HG03103 (cell line): ENCODE data around the gene SLC10A7.
A peak's percentile ranks its signal among the peaks of the same experiment; 100 is the strongest.

Source experiments
- ATAC-seq: cut with Tn5 transposase; IDR thresholded peaks from one replicate; pipeline ENCODE4 v1.9.1; 2021; ENCODE audit warnings: low read depth; ENCODE audit not compliant: unreplicated experiment

SLC10A7 gene

DNA sequence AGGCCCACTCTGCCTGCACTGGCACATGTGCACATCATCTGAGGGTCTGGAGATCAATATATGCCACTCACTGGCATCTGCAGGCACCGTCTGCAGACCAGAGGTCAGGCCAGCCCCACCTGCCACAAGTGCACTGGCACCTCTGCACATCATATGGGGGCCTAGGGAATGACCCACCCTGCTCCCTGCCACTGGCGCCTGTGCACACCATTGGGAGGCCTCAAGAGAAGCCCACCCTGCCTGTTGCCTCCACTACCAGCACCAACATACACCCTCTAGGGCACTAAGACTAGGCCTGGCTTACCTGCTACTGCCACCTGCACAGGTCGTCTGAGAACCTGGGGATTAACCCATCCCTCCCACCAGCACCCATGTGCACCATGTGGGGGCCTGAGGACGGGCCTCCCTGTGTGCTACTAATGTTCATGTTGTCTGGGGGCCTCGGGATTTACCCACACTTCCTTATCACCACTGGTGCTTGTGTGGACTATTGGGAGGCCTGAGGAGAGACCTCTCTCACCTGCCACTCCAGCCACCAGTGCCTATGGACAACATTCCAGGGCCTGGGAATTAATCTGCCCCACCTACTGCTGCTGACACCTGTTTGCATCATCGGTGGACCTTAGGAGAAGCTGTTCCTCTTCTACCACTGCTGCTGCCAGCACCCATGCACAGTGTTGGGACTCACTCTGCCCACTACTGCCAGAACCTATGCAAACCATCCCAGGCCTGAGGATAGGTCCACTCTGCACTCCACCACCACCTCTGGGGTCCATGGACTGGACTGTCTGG, 193.7 kb downstream of the SLC10A7 start:
- no peak for ATAC-seq

DNA sequence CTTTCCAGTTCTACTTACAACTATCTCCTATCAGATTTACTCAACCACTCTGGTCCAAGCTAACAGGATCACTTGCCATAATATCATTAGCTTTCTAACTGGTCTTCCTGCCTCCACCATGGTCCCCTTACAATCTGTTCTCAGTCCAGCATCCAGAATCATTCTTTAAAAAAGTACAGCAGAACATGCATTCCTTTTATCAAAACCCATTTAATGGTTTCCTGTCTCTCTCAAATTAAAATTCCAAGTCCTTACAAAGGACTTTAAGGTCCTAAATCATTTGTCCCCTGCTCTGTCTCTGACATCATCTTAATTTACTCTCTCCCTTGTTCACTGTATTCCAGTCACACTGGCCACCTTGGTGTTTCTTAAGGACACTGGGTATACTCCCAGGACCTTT, 202.8 kb downstream of the SLC10A7 start:
- no peak for ATAC-seq

DNA sequence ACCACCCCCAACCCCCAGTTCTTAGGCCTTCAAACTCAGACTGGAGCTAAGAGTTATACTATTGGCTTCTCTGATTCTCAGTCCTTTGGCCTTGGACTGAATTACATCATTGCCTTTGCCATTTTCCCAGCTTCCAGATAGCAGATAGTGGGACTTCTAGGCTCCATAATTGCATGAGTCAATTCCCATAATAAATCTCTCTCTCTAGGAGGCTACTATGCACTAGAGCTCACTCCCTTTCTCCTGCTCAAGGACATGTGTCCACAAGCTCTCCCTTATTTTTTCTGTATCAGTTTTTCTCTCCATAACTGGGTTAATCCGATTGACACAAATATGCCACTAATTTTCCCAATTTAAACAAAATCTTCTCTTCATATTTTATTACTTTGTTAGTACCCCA, 204.0 kb downstream of the SLC10A7 start:
- ATAC-seq: no peak

DNA sequence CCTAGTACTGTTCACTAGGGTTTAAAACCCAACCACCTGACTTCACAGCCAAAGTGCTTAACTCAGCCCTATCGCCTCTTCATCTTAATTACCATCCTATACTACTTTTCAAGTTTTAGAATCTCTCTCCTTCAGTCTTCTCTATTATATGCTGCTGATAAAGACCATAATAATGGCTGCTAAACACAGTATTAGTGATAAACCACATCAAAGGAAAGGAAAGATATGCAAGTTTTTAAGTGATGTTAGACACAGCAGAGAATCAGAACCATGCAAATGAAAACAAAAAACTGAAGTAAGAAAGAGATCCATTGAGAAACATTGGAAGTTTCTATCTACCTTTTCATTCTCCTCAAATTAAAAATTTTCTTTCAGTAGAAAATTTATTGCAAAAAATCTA, 206.6 kb downstream of the SLC10A7 start:
- ATAC-seq: no peak

DNA sequence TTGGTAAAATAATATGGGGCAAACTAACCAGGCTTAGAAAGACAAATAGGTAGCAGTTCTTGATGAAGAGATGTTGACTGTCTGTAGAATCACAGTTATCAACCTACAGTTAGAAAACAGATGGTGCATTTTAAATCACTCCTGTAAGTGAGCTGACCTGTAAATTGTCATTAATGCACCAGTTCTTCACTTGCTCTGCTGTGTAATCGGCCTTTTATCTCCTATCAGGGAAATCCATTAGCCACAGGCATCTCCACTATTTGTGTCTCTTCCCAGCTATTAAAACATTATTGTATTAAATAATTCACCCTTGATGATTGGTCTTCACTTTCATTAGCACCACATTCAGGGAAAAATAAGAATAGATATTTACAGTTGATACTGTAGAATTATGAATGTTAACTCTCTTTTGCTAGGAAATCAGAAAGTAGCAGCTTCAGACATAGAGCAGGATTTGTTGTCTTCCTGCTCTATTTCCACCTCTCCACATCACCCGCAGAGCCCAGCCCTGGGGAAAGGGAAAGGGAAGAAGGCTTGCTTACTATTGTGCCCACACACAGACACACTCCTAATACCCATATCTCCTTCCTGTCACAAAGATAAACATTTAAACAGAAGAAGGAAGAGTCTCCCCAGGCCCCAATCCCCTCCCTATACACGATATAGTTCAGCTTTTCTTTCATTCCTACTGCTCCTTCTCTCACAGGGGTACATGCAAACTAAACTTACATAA, 210.3 kb downstream of the SLC10A7 start:
- no peak for ATAC-seq

DNA sequence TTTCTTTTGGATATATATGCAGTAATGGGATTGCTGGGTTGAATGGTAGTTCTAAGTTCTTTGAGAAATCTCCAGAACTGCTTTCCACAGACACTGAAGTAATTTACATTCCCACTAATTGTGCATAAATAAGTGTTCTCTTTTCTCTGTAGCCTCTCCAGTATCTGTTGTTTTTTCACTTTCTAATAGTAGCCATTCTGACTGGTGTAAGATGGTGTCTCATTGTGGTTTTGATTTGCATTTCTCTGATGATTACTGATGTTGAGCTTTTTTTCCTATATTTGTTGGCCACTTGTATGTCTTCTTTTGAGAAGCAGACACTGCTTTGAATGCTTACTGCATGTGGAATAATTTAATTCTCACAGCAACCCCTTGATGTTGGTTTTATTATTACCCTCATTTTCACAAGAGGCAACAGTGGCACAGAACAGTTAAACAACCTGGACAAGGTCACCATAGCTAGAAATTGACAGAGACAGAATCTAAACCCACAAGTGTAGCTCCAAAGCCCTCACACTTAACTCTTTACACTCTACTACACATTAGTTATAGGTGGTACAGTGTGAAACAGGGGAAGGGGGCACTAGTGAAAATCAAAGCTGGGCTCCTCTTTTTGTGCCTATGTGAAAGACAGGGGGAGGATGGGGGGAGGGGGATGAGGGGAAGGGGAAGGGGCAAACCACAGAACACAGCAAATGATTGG, 211.3 kb downstream of the SLC10A7 start:
- peak; percentile 79 for ATAC-seq

DNA sequence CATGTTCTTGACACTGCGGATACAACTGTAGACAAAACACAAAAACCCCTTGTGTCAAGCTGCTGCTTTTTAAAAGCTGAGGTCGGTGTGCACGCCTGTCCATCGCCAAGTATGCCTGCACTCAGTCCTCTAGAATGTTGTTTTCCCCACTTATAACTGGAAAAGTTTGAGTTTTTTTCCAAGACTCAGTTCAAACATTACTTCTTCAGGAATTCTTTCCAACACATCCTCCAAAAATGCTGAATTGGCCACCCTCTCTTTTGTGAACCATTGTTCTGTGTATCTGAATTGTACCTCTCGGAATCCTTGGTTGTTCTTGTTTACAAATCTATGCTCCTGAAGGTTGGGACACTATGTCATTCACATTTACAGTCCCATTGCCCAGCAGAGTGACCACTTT, 212.8 kb downstream of the SLC10A7 start:
- ATAC-seq: no peak

DNA sequence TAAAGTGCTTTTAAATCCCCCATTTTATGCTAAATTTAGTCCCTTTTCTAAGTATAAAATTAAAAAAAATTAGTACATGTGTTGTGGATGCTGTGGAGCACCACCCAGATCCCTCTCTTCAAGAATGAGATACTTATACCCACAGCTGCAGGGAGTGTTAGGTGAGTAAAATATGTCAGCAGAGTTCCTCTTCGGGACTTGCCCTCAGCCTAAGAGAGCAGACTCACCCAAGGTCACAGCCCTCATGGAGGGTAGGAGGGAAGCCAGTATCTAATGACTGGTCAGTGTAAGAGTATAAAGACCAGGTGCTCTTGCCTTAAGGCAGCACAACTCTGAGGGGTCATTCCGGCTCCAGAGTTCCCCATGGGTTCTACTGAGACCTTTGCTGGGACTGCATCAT, 218.9 kb downstream of the SLC10A7 start:
- no peak for ATAC-seq

DNA sequence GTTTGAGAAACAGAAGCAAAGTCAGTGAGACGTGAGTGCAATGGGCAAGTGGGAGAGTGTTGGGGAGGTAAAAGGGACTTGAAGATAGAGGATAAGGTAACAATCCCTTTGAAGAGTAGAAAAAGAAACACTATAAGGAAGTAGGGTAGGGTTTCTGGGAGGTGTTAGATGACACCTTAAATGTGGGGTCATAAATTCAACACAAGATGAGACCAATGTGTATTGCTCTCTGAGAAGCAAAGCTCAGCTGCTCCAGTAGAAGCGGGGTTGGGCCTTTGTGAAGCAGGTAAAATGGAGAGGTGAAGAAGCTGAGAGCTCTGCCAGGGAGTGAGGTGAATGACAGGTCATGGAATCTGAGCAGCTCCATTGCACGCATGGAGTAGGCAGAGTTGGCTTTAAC, 222.1 kb downstream of the SLC10A7 start:
- no peak for ATAC-seq

DNA sequence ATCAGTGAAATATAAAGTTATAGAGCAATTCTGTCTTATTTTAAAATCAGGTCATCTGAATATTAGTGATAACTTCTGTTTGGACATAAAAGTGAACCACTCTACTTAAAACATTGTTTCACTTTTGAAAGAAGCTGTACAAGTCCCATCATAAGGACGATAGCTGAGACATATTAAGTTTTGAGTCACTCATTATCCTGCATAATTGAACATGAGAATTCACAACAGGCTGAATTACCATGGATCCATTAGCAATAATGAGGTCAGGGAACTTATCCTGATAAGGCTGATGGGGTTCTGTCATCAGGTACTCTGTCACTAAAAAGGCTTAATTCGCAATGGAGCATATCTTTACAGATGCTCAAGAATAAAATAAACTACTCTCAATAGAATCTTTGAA, 227.0 kb downstream of the SLC10A7 start:
- ATAC-seq: no peak

DNA sequence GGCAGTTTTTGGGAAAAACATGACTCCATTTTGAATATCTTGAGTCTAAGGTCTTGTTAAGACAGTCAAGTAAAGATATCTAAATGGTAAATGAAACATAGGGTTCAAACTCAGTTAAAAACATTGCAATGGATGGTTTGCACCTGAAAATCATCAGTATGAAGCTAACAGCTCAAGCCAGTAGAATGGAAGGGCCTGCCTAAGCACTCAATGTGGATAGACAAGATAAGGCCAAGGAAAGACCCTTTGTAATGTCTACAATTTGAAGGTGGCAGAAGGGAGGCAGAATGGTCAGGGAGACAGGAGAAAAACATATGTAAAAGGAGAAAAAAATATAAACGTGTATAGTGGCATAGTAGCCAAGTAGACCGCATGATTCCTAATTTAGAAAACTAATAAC, 229.2 kb downstream of the SLC10A7 start:
- ATAC-seq: no peak

DNA sequence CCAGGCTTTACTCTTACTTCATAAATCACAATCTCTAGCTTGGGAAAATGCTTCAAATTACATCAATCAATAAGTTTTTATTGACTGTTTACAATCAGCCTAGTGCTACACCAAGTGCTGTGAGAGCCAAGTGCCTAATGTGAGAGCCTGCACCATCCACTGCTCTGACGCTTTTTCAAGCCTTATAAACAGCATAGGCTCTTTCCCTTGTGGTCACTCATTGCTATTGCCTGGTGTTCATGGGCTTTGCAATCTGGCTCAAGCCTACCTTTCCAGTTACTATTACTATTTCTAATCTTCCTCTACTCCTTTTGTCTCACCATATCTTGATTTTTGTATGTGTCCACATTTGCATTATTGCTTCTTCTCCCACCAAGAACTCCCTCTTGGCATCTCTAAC, 230.4 kb downstream of the SLC10A7 start:
- no peak for ATAC-seq

DNA sequence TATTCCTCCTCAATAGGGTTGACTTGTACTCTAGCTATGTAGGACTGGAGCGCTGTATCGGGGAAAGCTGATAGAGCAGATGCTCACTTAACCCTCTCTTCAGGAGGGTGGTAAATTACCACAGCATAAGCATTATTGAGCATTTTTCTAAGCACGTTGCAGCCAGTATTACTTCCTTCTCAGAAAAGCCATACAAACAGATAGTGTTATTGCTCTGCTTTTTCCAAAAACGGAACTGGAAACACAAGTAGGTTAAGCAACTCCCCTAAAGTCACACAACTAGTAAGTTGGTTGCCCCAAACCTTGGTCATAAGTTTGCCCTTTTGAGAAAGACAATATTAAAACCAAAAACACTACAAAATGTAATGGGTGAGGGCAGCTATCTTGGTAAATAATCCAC, 233.5 kb downstream of the SLC10A7 start:
- ATAC-seq: no peak

DNA sequence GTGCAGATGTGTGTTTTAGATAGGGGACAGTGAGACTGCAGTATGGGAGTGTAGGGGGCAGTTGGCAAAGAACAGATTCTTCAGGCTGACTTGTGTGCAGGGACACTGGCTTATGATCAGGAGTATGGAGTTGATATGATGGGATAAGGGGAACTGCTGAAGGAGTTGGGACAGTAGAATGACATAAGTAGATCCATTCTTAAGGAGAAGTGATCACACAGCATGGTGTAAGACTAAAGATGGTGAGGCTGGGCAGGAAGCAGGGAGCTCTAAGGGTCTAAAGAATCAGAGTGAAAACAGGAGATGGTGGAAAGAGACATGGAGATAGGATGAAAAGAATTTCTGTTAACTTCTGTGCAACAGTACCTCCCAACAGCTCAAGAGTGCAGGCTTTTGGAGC, 236.7 kb downstream of the SLC10A7 start:
- ATAC-seq: no peak

DNA sequence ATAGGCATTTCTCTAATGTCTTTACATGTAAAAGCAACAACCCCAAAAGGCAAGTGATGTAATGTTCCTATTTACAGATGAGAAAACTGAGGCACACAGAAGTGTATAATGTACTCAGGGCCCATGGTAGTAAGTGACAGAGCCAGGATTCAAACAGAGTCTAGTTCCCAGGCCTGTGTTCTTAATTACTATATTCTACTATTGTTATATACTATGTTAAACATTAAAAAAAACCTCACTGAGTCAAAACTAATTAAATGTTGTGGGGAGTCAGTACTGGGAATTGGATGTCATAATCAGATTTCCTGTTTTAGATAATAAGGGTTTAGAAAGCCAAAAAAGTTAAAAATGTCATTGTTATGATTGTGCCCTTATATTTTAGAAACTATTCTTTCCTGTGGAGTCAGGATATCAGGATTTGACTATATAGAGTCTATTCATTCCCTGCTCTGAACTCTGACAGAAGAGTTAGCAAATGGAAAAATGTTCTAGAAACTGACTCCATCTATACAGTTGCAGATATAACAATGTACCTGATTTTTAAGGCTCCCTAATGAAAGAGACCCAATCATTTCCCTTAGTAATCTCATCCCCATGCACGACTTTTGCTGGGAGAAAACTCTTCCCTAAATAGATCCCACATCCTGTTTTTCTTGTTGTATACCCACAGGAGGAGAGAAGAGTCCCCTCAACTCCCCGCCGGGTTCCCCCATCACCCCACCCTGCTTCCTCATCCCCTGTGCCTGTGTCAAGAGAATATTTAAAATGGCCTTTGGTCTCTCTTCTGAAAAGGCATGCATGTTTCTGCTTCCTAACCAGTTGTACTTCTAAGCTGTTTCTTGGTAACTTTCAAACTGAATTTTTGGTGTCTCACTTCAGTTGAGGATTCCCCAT, 237.7 kb downstream of the SLC10A7 start:
- no peak for ATAC-seq

DNA sequence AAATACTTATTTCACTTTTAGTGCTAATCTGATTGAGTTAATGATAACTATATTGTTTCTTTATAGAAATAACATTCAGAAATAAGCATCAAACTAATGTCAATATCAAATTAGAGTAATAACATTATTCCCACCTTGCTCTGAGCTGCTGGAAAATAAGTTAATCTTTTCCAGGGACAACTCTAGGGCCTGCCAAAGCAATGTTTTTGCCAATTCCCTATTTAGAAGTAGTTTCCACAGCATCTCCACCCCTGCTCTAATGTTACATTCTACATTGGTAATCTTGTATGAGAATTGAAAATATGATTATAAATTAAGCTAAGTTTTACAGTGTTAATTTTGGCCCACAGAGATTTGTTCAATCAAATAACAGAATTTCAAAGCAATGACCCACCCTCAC, 239.1 kb downstream of the SLC10A7 start:
- ATAC-seq: no peak

DNA sequence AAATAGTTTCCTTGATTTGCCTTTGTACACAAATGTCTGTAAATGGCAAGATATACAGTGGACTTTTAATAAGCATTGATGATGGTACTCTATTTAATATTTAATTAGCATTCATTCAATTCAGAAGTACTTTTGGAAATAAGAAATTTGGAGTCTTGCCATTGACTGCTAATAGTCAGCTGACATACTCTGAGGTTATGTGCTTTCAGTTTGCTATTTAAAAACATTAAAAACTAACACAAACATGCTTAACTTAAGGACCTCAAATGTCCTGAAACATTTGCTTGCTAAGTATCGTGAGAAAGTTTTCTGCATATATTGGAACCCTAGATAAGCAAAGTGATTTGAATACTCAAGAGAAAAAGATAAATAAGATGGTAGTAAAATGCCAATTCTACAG, 242.8 kb downstream of the SLC10A7 start:
- ATAC-seq: no peak

DNA sequence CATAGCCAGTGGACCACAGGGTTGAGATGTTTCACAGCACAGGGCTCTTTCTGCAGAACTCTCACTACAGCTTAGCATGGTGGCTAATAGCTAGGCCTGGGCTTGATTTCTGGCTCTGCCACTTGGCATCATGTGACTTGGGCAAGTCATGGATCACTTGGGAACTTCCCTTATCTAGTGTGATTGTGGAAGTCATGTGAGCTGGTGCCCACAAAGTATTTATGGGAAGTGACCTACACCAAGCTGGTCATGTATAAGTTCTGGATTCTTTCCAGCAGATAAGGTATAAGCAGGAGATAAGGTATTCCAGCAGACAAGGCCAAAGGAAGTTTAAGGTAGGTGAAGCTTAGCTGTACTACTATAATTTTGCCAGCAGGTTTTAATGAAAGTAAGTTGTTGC, 246.4 kb downstream of the SLC10A7 start:
- ATAC-seq: no peak

DNA sequence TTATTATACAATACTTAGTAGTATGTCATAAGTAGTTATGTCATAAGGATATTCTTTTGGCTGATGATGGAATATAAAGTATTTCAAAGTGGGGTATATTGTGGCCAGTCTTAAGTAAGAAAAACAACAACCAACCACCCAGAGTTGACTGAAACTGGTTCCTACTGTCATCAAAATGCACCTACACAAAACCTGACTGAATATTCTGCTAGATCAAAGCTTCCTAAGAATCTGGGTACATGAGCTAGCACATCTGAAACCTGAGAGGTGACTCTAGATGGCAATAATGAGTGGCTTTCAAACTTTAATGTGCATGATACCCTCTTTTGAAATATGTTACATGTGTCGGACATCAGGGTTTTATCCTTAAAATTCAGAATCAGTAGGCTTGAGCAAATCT, 247.0 kb downstream of the SLC10A7 start:
- no peak for ATAC-seq

DNA sequence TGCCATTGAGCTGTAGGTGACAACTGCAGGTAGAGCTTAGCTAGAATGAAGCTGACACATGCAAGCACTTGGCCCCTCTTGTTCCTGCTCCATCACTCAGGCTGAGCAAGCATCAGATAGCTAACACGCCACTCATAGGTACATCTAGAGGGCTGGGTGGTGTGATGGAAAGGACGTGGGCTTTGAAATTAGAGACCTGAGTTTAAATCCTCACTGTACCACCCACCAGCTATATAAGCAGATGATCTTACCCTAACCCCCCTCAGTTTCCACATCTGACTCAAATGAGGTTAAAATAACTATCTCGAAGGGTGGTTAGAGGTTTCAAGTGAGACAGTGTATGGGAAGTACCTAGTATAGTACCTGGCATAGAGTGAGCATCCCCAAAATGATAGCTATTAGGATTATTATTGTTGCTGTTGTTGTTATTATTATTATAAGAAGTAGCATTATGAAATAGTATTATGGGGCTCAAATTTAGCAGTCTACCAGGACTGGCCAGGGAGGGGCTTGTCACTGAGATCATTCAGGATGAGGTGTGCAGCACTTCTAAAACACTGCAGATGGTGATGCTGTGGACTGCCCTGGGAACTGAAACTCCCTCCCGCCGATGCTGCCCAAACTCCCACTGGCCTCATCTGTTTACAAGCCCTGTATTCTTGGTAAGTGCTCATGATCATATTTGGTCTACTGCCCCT, 248.4 kb downstream of the SLC10A7 start:
- ATAC-seq: peak; percentile 57
